ENCODE data around the gene SUDS3.
"Not testable (repeated sequence)": the region's sequence is repeated elsewhere in the genome, so short reads cannot be mapped to it uniquely, and the experiment has no call there.

Gene SUDS3

GRCh38 chr12:118398524-118398923, 22.2 kb downstream of the SUDS3 start:
- no peak for DNase-seq

GRCh38 chr12:118398940-118399339, 22.6 kb downstream of the SUDS3 start:
- no peak for DNase-seq

GRCh38 chr12:118402251-118402650, 25.9 kb downstream of the SUDS3 start:
- no peak for DNase-seq

GRCh38 chr12:118404876-118405521, 28.6 kb downstream of the SUDS3 start:
- no peak for DNase-seq

GRCh38 chr12:118408241-118408640, 31.9 kb downstream of the SUDS3 start:
- DNase-seq = not testable (repeated sequence)

GRCh38 chr12:118409834-118410233, 33.5 kb downstream of the SUDS3 start:
- DNase-seq = no peak

GRCh38 chr12:118417942-118418341, 41.6 kb downstream of the SUDS3 start:
- no peak for DNase-seq

GRCh38 chr12:118418385-118419057, 42.2 kb downstream of the SUDS3 start:
- no peak for DNase-seq

- DNase-seq = no peak
These were observed 44.3 kb downstream of the SUDS3 start for GRCh38 chr12:118420673-118421072.

GRCh38 chr12:118424884-118425283, 48.5 kb downstream of the SUDS3 start:
- no peak for DNase-seq

GRCh38 chr12:118425364-118425763, 49.0 kb downstream of the SUDS3 start:
- no peak for DNase-seq

- no peak for DNase-seq
These were observed 51.5 kb downstream of the SUDS3 start for GRCh38 chr12:118427819-118428218.

- no peak for DNase-seq
These were observed 52.3 kb downstream of the SUDS3 start for GRCh38 chr12:118428643-118429042.

- no peak for DNase-seq
These were observed 53.5 kb downstream of the SUDS3 start for GRCh38 chr12:118429688-118430383.

GRCh38 chr12:118430516-118430915, 54.2 kb downstream of the SUDS3 start:
- DNase-seq = no peak

GRCh38 chr12:118432812-118433545, 56.6 kb downstream of the SUDS3 start:
- no peak for DNase-seq

- no peak for DNase-seq
These were observed 59.8 kb downstream of the SUDS3 start for GRCh38 chr12:118436002-118436730.

GRCh38 chr12:118436986-118437385, 60.6 kb downstream of the SUDS3 start:
- DNase-seq = no peak

- no peak for DNase-seq
These were observed 62.7 kb downstream of the SUDS3 start for GRCh38 chr12:118439068-118439467.

- DNase-seq = no peak
These were observed 69.9 kb downstream of the SUDS3 start for GRCh38 chr12:118446247-118446646.

GRCh38 chr12:118447181-118447580, 70.8 kb downstream of the SUDS3 start:
- DNase-seq = no peak

GRCh38 chr12:118448341-118448740, 72.0 kb downstream of the SUDS3 start:
- DNase-seq = no peak

GRCh38 chr12:118455327-118455726, 79.0 kb downstream of the SUDS3 start:
- DNase-seq = no peak
